Hepatocyte (in vitro differentiated cells): ENCODE results near the gene WNT1. TPM values are rescaled to one million over a fixed set of nuclear protein-coding genes. Genes with fewer than 3 reads are reported as not detected.

ENCODE experiments used
- DNase-seq: peaks from one replicate; pipeline ENCODE4 v3.0.0-alpha.2; 2016; ENCODE audit warnings: low spot score
- H2AFZ ChIP-seq: fragments of 200-600 bp; sonication (generic); 2 replicates; pipeline ENCODE4 v1.6.0; 2016; ENCODE audit warnings: antibody characterized with exemption, mild to moderate bottlenecking
- H3K27ac ChIP-seq: fragments of 200-600 bp; sonication (generic); 2 replicates; pipeline ENCODE4 v1.5.1; 2016; ENCODE audit warnings: mild to moderate bottlenecking
- H3K27me3 ChIP-seq: fragments of 200-600 bp; sonication (generic); 2 replicates; pipeline ENCODE4 v1.6.1; 2016
- H3K36me3 ChIP-seq: fragments of 200-600 bp; sonication (generic); replicated peaks from 2 replicates; pipeline ENCODE4 v1.5.1; 2016; ENCODE audit warnings: low read depth; ENCODE audit not compliant: insufficient read depth
- H3K4me1 ChIP-seq: fragments of 200-600 bp; sonication (generic); 2 replicates; pipeline ENCODE4 v1.5.1; 2016; ENCODE audit warnings: mild to moderate bottlenecking, moderate library complexity; ENCODE audit not compliant: insufficient read depth
- H3K4me2 ChIP-seq: fragments of 200-600 bp; sonication (generic); 2 replicates; pipeline ENCODE4 v1.6.0; 2016
- H3K4me3 ChIP-seq: fragments of 200-600 bp; sonication (generic); 2 replicates; pipeline ENCODE4 v1.5.1; 2016; ENCODE audit warnings: mild to moderate bottlenecking
- H3K79me2 ChIP-seq: fragments of 200-600 bp; sonication (generic); 2 replicates; pipeline ENCODE4 v1.6.0; 2017; ENCODE audit warnings: mild to moderate bottlenecking
- H3K9me2 ChIP-seq: fragments of 200-600 bp; sonication (generic); replicated peaks from 2 replicates; pipeline ENCODE4 v1.6.0; 2017; ENCODE audit warnings: mild to moderate bottlenecking; ENCODE audit not compliant: insufficient read depth
- H3K9me3 ChIP-seq: fragments of 200-600 bp; sonication (generic); 2 replicates; pipeline ENCODE4 v1.5.1; 2016; ENCODE audit warnings: low read depth, mild to moderate bottlenecking
- H4K20me1 ChIP-seq: fragments of 200-600 bp; sonication (generic); 2 replicates; pipeline ENCODE4 v1.6.0; 2016; ENCODE audit warnings: mild to moderate bottlenecking; ENCODE audit not compliant: insufficient read depth, poor library complexity, severe bottlenecking
- EZH2 ChIP-seq: fragments of 200-600 bp; sonication (generic); IDR thresholded peaks from 2 replicates; pipeline ENCODE4 v1.6.1; 2016; ENCODE audit warnings: antibody characterized with exemption, mild to moderate bottlenecking, borderline replicate concordance
- EZH2phosphoT487 ChIP-seq: fragments of 200-600 bp; sonication (generic); IDR thresholded peaks from one replicate; pipeline ENCODE4 v1.6.1; 2018; ENCODE audit warnings: antibody characterized with exemption, mild to moderate bottlenecking, low read depth, moderate library complexity; ENCODE audit not compliant: unreplicated experiment, severe bottlenecking
- WGBS: methylation state at CpG from one replicate; pipeline ENCODE4 v1.1.6; 2016; ENCODE audit warnings: low lambda C conversion rate; ENCODE audit errors: missing lambda C conversion rate; 5-methylcytosine and 5-hydroxymethylcytosine counted together
- polyA plus RNA-seq: library from polyadenylated mRNA; unstranded; fragments of >200 nt; fragmentation: Nextera tagmentation; extraction: Ambion mirVana; gene quantifications from 2 replicates; pipeline ENCODE4 v1.2.1, GENCODE V29; 2016
- total RNA-seq: library from RNA; depleted of rRNA; stranded (reverse); fragments of >200 nt; gene quantifications from 2 replicates; pipeline ENCODE4 v1.2.3, GENCODE V29; 2014
- TF ChIP-seq, protein P1 (sequence below): fragments of 200-600 bp; sonication (generic); IDR thresholded peaks from 2 replicates; pipeline ENCODE4 v1.5.1; 2016; ENCODE audit warnings: antibody characterized with exemption, mild to moderate bottlenecking; ENCODE audit not compliant: poor library complexity

WNT1 gene
- total and polyA plus RNA-seq, 2 experiments from 2014 or later = not detected

GRCh38 chr12:48985901-48986300, 7.8 kb downstream of the WNT1 start:
- WGBS = 85% methylated on average over 2 of the region's 2 CpGs
- Histone ChIP-seq H2AFZ (no peak overlapping the region), H3K27ac (no peak overlapping the region), H3K4me2 (no peak overlapping the region), H4K20me1 (no peaks in the 10 kb centered on the region), H3K9me3 (no peaks in the 10 kb centered on the region), H3K4me1 (peaks cover 7% of the 10 kb centered on the region), H3K79me2 (no peaks in the 10 kb centered on the region), H3K27me3 (peaks cover 85% of the 10 kb centered on the region), H3K9me2 (no peaks in the 10 kb centered on the region), H3K4me3 (no peak overlapping the region), H3K36me3 (no peaks in the 10 kb centered on the region)
- no peak for DNase-seq
- TF ChIP-seq EZH2phosphoT487 (no peak), EZH2 (no peak)
- TF ChIP-seq, protein P1, sequence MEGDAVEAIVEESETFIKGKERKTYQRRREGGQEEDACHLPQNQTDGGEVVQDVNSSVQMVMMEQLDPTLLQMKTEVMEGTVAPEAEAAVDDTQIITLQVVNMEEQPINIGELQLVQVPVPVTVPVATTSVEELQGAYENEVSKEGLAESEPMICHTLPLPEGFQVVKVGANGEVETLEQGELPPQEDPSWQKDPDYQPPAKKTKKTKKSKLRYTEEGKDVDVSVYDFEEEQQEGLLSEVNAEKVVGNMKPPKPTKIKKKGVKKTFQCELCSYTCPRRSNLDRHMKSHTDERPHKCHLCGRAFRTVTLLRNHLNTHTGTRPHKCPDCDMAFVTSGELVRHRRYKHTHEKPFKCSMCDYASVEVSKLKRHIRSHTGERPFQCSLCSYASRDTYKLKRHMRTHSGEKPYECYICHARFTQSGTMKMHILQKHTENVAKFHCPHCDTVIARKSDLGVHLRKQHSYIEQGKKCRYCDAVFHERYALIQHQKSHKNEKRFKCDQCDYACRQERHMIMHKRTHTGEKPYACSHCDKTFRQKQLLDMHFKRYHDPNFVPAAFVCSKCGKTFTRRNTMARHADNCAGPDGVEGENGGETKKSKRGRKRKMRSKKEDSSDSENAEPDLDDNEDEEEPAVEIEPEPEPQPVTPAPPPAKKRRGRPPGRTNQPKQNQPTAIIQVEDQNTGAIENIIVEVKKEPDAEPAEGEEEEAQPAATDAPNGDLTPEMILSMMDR = no peak

DNA sequence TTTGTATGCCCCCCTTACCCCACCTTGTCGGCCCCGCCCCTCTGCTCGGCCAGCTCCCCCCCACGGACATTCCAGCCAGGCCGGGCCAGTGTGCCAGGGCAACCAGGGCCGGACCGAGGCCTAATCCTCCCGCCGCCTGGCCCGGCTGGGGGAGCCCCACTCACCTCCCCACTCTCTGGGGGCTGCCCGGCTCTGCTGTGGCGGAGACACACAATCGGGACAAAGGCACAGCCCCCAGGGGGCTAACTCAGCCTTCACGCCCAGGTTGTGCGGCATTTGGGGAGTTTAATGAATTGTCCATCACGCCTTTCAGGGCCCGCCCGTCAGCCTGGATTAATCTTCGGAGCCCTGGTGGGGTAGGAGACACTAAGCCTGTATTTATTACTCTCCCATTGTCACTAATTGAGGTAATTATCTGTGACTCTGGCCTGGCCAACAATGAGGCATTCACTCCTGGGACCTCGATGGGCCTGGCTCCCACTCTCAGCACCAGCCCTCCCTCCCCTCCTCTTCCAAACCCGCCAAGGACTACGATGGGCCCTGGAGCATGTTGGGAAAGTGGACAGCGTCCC, 8.7 kb downstream of the WNT1 start:
- no peak overlapping the region for H3K4me3 ChIP-seq
- no peak for DNase-seq
- H3K27ac ChIP-seq = no peak overlapping the region
- no peak overlapping the region for H2AFZ ChIP-seq
- H3K4me1 ChIP-seq = no peaks in the 10 kb centered on the region
- H3K36me3 ChIP-seq = no peaks in the 10 kb centered on the region
- 66% methylated on average over 18 of the region's 23 CpGs for WGBS
- H4K20me1 ChIP-seq = no peaks in the 10 kb centered on the region
- no peaks in the 10 kb centered on the region for H3K9me2 ChIP-seq
- TF ChIP-seq, protein P1 = no peak
- TF ChIP-seq EZH2phosphoT487 = no peak
- no peak for TF ChIP-seq EZH2
- H3K4me2 ChIP-seq = no peak overlapping the region
- H3K27me3 ChIP-seq = peaks cover 80% of the 10 kb centered on the region
- H3K79me2 ChIP-seq = no peaks in the 10 kb centered on the region
- no peaks in the 10 kb centered on the region for H3K9me3 ChIP-seq

GRCh38 chr12:48988030-48988649, 10.0 kb downstream of the WNT1 start:
- Histone ChIP-seq H3K4me1 (no peaks in the 10 kb centered on the region), H3K9me3 (no peaks in the 10 kb centered on the region), H3K4me2 (no peak overlapping the region), H3K27me3 (peaks cover 75% of the 10 kb centered on the region), H3K9me2 (no peaks in the 10 kb centered on the region), H2AFZ (no peak overlapping the region), H4K20me1 (no peaks in the 10 kb centered on the region), H3K4me3 (no peak overlapping the region), H3K27ac (no peak overlapping the region), H3K79me2 (no peaks in the 10 kb centered on the region), H3K36me3 (no peaks in the 10 kb centered on the region)
- peak; percentile 73 for DNase-seq
- no peak for TF ChIP-seq EZH2
- TF ChIP-seq, protein P1 = peak; percentile 63
- 36% methylated on average over 16 of the region's 16 CpGs for WGBS

GRCh38 chr12:48990552-48990951, 12.4 kb downstream of the WNT1 start:
- TF ChIP-seq EZH2phosphoT487 = no peak
- TF ChIP-seq, protein P1 = no peak
- no peak for TF ChIP-seq EZH2
- Histone ChIP-seq H3K27ac (no peak overlapping the region), H3K4me3 (no peak overlapping the region), H3K4me2 (no peak overlapping the region), H3K4me1 (no peaks in the 10 kb centered on the region), H3K79me2 (no peaks in the 10 kb centered on the region), H3K9me2 (no peaks in the 10 kb centered on the region), H4K20me1 (no peaks in the 10 kb centered on the region), H3K27me3 (peaks cover 68% of the 10 kb centered on the region), H3K36me3 (no peaks in the 10 kb centered on the region), H3K9me3 (no peaks in the 10 kb centered on the region), H2AFZ (no peak overlapping the region)
- DNase-seq = no peak
